Neutrophil (primary cell): ENCODE data around the gene DOK4.

Experiments
- H3K27ac ChIP-seq: fragments of 200-600 bp; sonication (generic); 2 replicates; pipeline ENCODE4 v1.5.1; 2016; ENCODE audit warnings: mild to moderate bottlenecking, moderate library complexity
- H3K27me3 ChIP-seq: fragments of 200-600 bp; sonication (generic); 2 replicates; pipeline ENCODE4 v1.6.0; 2016; ENCODE audit warnings: mild to moderate bottlenecking
- H3K36me3 ChIP-seq: fragments of 200-600 bp; sonication (generic); 2 replicates; pipeline ENCODE4 v1.5.1; 2017
- H3K4me1 ChIP-seq, 2 experiments: fragments of 200-600 bp in 1 of 2; sonication (generic) in 1 of 2; 1 replicate in 1 of 2; 2 replicates in 1 of 2; pipeline versions ENCODE4 v1.5.1 to v1.6.1; 2013 to 2016; ENCODE audit warnings: low read depth in 1 of 2, low read length in 1 of 2, mild to moderate bottlenecking in 1 of 2, moderate library complexity in 1 of 2; ENCODE audit not compliant: control insufficient read depth in 1 of 2, insufficient read depth in 1 of 2
- H3K4me3 ChIP-seq, 2 experiments: fragments of 200-600 bp in 1 of 2; sonication (generic) in 1 of 2; 1 replicate in 1 of 2; 2 replicates in 1 of 2; pipeline ENCODE4 v1.5.1; 2013 to 2016; ENCODE audit warnings: low read depth in 1 of 2, low read length in 1 of 2, mild to moderate bottlenecking in 1 of 2, moderate library complexity in 1 of 2
- H3K9me3 ChIP-seq: fragments of 200-600 bp; sonication (generic); 2 replicates; pipeline ENCODE4 v1.5.1; 2016
- TF ChIP-seq, protein P1 (sequence below): fragments of 200-600 bp; sonication (generic); IDR thresholded peaks from 2 replicates; pipeline ENCODE4 v1.5.1; 2016; ENCODE audit warnings: antibody characterized with exemption

DOK4 gene

DNA sequence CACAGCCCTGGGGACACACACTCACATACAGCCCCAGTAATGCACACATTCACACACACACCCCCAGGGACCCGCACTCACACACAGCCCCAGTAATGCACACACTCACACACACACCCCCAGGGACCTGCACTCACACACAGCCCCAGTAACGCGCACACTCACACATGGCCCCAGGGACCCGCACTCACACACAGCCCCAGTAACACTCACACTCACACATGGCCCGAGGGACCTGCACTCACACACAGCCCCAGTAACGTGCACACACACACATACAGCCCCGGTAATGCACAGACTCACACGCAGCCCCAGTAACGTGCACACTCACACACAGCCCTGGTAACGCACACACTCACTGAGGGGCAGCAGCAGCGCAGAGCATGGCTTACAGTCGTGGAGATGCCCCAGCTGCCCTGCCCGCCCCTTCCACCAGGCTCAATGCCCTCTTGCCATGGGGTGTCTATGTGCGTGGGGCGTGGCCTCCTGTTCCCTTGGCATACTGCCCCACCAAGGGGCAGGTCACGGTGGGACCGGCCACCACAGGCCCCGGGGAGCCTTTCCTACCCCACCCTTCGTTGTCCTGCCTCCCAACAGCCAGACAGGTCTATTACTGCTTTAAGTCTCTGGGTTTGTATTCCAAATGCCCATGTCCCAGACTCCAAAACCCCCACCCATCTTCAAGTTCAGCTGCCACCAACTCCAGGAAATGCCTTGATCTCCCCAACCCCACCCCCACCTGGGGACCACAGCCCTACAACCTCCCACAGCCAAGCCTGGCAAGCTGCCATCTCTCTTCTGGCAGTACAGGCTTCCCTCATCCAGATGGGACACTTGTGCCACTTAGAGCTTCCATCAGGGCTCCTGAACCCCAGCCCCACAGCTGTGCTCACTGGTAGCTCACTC, 47.4 kb upstream of the DOK4 start:
- Histone ChIP-seq H3K4me1 (peaks cover 11 to 16% of the 10 kb centered on the region in 2 experiments), H3K4me3 (no peak overlapping the region), H3K27me3 (peaks cover 96% of the 10 kb centered on the region), H3K27ac (no peak overlapping the region), H3K36me3 (no peaks in the 10 kb centered on the region), H3K9me3 (no peaks in the 10 kb centered on the region)
- TF ChIP-seq, protein P1, sequence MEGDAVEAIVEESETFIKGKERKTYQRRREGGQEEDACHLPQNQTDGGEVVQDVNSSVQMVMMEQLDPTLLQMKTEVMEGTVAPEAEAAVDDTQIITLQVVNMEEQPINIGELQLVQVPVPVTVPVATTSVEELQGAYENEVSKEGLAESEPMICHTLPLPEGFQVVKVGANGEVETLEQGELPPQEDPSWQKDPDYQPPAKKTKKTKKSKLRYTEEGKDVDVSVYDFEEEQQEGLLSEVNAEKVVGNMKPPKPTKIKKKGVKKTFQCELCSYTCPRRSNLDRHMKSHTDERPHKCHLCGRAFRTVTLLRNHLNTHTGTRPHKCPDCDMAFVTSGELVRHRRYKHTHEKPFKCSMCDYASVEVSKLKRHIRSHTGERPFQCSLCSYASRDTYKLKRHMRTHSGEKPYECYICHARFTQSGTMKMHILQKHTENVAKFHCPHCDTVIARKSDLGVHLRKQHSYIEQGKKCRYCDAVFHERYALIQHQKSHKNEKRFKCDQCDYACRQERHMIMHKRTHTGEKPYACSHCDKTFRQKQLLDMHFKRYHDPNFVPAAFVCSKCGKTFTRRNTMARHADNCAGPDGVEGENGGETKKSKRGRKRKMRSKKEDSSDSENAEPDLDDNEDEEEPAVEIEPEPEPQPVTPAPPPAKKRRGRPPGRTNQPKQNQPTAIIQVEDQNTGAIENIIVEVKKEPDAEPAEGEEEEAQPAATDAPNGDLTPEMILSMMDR = no peak

DNA sequence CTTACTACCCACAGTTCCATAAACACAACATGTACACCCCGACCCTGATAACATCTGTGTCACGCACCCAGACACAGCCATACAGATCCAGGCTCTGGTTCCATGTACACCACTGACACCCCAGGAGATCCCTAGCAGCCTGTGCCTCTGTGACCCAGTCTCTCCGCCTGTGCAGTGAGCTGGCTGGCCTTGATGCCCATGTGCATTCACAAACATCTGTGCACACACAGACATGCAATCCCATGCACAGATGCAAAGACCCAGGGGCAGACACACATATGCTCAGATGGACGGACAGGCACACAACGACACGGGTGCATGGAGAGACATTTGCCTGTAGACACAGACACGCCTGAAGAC, 46.0 kb upstream of the DOK4 start:
- Histone ChIP-seq H3K4me1 (peaks cover 11 to 16% of the 10 kb centered on the region in 2 experiments), H3K4me3 (no peak overlapping the region), H3K36me3 (no peaks in the 10 kb centered on the region), H3K27ac (no peak overlapping the region), H3K27me3 (peaks cover 82% of the 10 kb centered on the region), H3K9me3 (no peaks in the 10 kb centered on the region)
- TF ChIP-seq, protein P1 = no peak

DNA sequence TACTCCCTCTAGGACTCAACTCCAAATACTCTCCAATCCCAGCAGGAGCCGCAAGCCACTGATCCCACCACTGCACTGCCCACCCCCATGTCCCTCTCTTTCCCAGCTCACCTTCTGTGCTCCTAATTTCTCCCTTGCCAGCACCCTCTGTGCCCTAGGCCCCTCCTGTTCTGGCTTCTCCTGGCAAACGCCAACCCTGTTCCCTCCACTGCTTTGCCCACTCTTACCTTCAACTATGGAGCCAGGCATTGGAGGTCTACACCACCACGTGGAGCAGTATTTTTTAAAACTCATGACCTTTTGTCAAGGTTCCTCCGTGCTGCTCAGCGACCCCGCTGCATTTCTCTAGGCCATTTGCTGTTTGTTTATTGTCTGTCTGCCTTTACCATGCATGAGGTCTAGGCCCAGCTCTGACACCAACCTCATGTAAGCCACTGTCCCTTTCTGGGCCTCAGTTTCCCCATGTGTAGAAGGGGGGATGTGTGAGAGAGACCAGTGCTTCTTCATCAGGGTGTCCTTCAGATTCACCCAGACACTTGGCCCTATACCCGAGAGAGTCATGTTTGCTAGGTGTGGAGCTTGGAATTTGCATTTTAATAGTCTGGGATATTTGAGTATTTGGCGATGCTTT, 45.5 kb upstream of the DOK4 start:
- Histone ChIP-seq H3K27me3 (peaks cover 77% of the 10 kb centered on the region), H3K27ac (no peak overlapping the region), H3K4me1 (peaks cover 8 to 13% of the 10 kb centered on the region in 2 experiments), H3K36me3 (no peaks in the 10 kb centered on the region), H3K4me3 (no peak overlapping the region), H3K9me3 (no peaks in the 10 kb centered on the region)
- TF ChIP-seq, protein P1 = no peak

GRCh38 chr16:57531253-57531575, 44.9 kb upstream of the DOK4 start:
- Histone ChIP-seq H3K9me3 (no peaks in the 10 kb centered on the region), H3K4me1 (peaks cover 7% of the 10 kb centered on the region in 2 experiments), H3K27me3 (peaks cover 71% of the 10 kb centered on the region), H3K4me3 (no peak overlapping the region), H3K36me3 (no peaks in the 10 kb centered on the region), H3K27ac (no peak overlapping the region)
- TF ChIP-seq, protein P1 = no peak

- TF ChIP-seq, protein P1 = no peak
- Histone ChIP-seq H3K4me3 (no peak overlapping the region), H3K27me3 (peaks cover 66% of the 10 kb centered on the region), H3K4me1 (peaks cover 2 to 6% of the 10 kb centered on the region in 2 experiments), H3K27ac (no peak overlapping the region), H3K9me3 (no peaks in the 10 kb centered on the region), H3K36me3 (no peaks in the 10 kb centered on the region)
These were observed 44.4 kb upstream of the DOK4 start for GRCh38 chr16:57530522-57531252.
